Colon (tissue), 2 donors: ENCODE results near the gene ARL15.

Experiments
- FAIRE-seq: peaks from 2 replicates; lab custom pipeline; 2012; peaks lifted over from hg19 to GRCh38; lab: Jason Lieb, UNC
- donor health status: control.
- donor health status: control.

ARL15 gene

DNA sequence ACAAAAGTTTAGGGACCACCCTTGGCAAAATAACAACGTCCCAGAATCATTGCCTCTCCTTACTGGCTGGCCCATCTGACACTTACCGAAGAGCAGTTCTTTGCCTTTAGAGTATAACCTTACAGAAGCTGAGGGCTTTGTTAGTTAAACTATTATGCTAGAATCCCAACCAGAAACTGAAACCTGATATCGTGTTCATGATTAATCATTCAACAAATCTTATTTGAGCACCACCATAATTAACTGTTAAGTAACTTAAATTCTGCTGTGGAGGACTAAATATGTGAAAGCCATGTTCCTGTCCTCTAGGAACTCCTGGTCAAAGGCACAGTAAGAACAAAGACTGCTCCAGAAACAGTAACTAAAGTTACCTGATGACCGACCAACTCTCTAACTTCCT lies 104.9 kb downstream of the ARL15 start:
- FAIRE-seq, result no peak

DNA sequence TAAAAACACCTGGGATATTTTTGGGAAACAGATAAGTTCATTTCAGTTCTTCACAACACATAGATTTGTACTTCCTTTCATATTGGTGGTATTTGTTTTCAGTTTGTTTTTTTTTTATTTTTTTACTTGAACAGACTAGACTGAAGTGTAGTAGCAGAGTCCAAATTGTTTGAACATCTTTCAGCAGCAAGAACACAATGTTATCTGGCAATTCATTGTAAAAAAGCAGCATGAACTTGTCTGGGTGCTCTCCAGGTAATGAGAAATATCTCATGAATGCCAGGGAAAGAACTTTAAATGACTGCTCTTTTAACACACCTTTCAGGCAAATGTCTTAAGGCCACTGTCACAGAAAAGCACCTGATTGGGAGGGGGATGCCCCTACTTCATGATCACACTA lies 113.4 kb downstream of the ARL15 start:
- FAIRE-seq, result no peak

DNA sequence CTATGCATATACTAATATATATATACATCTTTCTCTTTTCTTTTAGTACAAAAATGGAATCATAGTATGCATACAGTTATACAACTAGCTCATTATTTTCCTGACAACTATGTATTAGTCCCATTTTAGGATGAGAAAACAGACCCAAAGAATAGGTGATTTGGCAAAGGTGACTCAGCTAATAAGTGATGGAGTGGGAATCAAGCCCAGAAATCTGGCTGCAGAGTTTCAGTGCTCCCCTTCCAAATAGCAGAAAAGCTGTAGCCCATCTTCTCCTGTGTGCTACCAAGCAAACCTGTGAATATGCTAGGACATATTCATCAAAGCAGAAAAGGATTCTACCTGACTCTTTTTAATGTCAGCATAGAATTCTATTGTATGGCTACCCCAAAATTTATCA lies 114.7 kb downstream of the ARL15 start:
- FAIRE-seq, result no peak

DNA sequence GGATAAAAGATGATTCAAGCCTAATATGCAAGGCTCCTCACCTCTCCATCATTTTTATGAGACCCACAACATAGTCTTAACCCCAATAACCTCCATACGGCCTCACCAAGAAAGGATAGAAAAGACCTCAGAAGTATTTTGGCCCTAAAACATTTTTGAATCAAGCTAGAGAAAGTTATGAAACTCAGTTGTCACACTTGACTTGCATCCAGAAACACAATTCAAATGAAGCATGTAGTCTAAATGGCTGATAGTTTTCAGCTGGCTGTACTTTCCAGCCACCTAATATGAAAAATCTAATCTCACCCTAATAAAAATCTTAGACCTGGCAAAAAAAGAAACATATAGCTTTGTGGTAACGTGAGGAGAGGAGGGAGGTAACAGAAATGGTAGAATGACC lies 116.1 kb downstream of the ARL15 start:
- no peak for FAIRE-seq

DNA sequence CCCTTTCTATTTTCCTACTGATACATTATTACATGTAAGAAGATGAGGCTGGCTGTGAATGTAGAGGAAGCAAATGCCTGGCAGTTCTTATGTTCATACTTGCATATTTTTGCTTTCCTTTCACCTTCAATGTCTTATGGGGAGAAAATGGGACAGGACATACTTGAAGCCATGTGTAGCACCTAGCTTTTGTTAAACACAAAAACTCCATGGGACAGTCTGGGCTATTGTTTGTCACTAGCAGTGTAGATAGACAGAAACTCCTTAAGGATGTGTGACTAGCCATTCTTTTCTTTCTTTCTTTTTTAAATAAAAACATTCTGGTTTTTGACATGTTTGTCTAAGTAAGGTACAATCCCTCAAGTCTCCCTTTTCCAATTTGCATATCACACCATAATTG lies 122.7 kb downstream of the ARL15 start:
- no peak for FAIRE-seq

DNA sequence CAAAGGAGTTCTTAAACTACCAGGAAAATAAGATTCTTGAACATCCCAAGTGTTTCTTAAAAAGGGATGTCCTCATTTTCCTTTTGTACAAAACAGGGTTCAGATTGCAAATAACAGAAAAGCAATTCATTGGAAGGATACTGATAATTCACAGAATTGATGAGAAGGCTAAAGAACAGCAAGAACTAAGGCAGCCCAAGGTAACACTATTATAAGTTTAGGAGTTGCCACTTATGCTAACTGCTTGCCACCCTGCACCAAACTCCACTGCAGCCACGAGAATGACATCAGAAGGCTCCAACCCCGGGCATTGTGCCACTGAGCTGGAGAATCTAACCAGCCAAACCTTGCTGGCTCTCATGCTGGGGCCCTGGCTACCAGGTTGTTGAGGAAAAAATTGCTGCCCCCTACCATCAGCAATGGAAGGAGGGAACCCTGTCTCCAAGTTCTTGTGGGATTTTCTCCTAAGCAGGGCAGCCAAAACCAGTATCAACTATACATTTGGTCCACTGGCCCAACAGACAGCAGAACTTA lies 123.4 kb downstream of the ARL15 start:
- no peak for FAIRE-seq

DNA sequence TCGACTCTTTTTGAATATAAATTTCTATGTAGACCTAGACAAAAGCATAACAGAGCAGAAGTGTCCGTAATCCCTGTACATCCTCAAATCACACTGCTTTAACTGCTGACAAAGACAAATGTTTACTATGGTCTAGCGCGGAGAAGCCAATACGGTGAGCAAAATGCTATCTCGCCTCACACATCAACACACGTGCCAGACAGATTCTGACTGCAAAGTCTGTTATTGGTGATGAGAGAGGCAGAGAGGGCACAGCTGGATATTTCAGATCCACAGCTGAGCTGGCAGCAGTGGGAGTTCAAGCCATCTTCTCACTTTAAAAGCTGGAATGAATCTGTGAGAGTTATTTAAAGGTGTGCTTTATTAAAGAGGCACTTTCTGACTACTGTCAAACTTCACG lies 124.3 kb downstream of the ARL15 start:
- FAIRE-seq, result no peak

DNA sequence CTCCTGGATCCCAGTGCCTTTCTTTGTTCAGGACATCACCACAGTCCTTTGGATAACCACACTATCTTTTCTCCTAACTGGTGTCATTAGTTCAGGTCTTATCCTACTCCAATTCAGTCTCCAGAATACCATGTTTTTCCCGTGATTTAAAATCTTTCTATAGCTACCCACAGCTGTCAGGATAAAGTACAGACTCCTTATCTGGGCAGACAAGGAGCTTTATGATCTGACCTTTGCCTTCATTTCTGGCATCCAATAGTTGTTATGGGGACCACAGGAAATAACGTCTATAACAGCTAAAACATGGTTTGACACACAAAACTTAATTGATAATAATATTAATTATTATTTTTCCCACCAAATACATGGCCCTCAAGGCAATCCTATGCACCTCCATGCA lies 125.6 kb downstream of the ARL15 start:
- no peak for FAIRE-seq

DNA sequence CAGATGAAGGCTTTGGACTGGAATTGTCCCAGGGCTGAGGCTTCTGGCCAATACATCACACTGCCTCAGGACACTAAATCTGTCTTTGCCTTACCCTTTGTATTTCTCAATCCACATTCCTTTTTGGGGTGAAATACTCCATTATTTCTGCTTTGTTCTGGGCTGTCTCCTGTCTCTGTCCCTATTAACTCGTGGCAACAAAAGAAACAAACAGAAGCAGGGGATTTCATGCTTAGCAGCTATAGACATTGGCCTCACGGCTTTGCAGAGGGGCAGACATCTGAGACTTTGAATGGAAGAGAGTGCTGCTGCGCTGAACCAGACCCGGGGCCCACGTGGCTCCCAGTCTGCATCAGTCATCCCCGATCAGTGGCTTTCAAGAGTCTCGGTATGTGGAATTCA lies 129.7 kb downstream of the ARL15 start:
- FAIRE-seq, result no peak

DNA sequence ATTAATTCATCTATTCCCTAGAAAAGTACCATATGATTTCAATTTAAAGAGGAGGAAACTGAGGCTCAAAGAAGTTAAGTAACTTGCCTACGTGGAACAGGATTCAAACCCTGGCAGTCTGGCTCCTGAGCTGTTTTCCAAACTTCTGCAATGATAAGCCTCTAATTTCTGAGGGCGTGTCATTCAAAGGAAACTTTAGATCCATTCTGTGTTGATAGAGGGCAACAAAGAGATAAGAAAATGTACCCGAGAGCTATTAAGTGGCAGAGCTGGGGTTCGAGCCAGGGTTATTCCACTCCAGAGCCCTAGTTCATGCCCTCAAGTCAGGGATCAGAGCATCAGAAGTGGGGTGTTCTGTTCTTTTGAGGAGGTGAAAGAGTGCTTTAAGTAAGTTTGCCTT lies 131.4 kb downstream of the ARL15 start:
- no peak for FAIRE-seq

DNA sequence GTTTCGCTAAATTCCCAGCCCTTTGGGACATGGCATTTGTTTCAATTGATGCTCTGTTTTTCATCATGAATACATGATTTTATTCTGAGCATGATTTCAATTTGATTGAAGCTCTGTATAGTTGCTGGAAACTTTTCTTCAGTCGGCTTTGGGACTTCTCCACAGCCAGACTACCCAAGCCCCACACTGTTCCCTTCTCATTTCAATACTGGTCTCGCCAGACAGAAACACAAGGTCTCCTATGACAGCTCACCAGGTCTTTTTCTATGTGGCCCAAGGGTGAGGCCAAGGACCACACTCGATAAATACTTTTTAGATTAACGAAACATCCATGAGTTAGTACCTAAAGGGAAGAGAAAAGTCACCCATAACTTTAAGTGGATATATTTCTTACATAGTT lies 132.2 kb downstream of the ARL15 start:
- no peak for FAIRE-seq

DNA sequence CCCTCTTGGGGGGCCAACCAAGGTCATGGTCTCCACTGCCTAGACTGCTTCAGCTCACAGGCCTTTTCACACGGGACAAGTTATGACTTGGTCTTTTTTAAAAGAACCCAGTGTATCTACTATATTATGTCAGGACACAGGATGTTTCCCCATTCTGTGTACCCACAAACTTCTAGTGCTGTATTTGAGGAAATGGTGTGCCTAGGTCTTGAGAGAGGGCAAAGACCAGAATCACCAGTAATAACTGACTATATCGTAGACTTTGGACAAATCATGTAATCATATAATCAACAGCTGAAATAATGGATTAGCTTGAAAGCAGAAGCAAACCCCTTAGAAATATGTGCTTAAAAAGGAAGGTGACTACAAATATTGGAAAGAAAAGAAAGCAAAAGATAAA lies 133.3 kb downstream of the ARL15 start:
- no peak for FAIRE-seq

DNA sequence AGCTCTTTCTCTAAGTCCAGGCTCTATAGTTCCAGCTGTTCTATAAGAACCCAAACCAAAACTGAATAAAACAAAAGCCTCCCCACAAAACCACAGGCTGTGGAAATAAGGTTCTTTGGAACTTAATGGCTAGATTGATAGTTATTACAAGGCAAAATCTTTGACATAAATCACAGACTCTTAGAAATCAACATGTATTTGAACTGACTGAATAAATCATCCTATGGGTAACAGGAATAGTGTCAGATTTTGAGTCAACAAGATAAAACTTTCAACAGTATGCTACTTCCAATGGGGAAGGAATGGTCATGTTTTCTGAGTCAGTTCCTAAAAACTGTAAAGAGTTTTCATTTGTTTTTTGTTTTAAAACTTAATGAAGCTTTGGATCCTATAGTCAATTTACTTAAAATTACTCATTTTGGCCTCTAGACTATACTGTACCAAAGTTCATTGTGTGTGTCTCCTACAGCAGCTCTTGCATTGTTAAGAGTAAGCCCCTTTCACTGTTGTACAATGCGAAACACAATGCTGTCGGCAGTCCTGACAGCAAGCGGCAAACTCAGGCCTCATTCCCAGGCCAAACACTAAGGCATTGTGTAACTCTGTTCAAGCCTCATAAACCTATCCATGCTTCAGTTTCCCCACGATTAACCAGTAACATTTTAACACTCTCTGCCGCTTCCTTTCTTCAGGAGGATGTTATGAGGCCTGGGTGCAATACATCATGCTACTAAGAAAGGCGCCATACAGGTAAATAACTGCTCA lies 134.1 kb downstream of the ARL15 start:
- no peak for FAIRE-seq

DNA sequence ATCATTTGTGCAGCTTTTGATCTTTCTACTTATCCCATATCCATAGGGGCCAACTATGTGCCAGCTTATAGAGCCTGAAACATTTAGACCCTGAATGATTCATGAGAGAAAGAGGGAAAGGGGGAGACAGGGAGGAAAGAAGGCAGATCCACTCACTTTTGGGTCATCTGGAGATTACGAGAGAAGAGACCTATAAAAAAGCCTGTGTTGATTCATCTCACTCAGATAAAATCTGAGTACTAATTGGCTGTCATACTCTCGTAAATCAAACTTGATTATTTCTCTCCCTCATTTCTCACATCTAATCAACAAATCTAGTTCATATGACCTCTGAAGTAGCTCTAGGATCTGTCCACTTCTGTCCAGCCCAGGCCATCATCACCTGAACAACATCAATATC lies 137.1 kb downstream of the ARL15 start:
- FAIRE-seq, result no peak

DNA sequence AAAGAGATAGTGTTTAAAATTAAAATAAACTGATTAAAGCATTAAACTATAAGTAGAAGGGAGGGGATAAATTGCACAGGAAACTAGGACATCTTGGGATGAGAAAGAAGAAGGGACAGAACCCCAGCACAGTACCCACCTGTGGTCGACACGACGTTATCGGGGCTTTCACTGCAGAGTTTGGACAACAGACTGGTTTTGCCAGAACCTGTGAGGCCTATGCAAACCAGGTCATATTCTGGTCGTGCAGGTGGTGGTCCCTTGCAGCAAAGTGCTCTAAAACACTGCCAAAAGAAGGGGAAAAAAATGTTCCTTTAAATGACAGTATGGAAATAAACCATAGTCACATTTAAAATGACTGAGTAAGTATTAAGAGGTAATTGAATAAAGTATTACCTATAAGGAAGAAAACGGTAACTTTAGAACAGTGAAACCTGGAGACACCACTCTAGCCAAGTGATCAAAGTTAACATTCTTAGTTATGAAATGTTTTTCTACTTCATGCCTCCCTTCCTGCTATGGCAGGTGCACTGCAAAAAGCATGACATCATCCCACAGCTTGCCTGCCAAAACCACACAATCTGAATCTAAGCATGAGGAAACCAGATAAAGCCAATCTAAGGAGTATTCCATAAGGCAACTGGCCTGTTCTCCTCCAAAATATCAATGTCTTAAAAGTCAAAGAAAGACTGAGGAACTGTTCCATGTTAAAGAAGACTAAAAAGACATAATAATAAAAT lies 138.6 kb downstream of the ARL15 start:
- no peak for FAIRE-seq

DNA sequence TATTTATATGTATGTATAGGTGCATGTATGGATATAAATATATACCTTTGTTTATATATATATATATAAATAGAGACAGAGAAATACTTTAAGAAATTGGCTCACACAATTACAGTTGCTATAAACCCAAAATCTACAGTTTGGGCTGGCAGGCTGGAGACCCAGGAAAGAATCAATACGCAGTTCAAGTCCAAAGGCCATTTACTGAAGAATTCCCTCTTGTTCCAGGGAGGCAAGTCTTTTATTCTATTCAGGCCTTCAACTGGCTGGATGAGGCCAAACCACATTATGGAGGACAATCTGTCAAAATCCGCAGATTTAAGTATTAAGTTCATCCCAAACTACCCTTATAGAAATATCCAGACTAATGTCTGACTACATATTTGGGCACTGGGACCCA lies 144.7 kb downstream of the ARL15 start:
- no peak for FAIRE-seq

DNA sequence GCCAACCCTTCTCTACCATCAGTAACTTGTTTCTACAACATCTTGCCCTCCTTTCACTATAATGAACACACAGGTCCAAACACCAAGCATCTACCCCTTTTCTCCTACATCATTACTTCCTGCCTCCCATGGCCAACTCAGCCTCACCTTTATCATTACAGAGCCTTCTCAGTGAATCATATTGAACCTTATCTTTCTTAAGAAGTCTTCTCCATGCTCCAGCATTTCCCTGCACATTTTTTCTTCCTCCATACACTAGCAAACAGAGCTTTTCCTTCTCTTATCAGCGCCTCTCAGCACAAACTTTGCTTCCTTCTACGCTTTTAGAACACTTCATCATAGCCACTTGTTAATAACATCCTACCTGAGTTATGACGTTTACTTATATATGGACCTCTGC lies 148.2 kb downstream of the ARL15 start:
- no peak for FAIRE-seq

DNA sequence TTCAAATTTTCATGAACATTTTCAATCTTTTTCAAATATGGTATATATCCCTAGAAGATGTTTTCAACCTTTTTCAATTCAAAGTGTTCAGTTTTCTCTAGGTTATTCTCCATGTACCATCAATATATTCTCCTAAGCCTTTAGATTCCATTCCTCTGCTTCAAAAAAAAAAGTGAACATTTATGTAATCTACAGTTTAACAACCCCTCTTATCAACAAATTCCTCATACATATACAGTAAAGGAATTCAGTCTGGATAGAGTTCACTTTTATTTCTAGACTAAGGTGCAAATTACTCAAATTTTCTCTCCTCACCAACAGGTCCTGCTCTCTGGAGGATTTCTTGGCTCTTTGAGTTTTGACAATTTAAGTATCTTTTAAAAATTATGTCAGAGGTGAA lies 150.0 kb downstream of the ARL15 start:
- FAIRE-seq, result no peak

DNA sequence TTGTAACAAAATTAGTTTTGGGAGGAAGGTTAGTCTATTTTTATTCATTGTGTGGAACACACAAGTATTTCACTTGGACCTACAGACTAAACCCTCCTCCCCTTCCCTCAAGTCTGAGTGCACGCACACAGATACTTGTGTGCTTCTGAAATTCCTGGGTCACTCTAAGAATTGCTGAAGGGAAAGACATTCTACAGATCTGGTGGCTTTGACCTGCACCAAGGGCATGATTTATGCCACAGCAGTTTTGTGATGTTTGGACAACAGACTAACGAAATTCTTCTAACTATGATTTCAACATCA lies 150.5 kb downstream of the ARL15 start:
- no peak for FAIRE-seq

DNA sequence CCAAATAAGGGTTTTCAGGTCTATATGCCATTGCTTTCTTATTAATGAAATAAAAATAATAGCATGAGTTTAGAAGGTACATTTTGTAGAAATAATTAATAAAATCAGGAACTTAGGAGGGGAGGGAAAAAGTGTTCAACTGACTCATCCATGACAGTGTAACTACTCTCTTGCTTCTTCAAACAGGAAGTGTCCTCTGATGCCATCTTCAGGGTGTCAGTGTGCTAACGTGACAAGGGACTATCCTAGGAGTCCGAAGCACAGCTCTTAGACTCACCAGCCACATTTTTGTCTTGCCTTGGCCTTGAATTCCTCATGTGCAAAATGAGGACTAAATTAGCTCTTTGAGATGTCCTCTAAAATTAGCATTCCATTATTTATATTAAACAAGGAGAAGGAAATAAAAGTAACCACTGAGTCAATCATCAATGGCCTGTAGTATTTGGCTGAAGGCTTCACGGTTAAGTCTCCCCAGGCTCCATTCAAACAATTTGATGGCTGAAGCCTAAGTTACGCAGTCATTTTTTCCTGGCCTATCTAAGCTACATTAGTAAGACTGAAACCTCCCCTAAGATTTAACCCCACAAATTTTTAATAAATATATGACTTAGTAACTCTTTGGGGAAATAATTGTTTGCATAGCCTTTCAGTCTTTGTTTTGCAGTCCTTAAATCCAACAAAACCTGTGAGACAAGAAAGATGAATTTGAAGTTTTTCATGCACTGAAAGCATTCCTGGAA lies 151.1 kb downstream of the ARL15 start:
- no peak for FAIRE-seq

DNA sequence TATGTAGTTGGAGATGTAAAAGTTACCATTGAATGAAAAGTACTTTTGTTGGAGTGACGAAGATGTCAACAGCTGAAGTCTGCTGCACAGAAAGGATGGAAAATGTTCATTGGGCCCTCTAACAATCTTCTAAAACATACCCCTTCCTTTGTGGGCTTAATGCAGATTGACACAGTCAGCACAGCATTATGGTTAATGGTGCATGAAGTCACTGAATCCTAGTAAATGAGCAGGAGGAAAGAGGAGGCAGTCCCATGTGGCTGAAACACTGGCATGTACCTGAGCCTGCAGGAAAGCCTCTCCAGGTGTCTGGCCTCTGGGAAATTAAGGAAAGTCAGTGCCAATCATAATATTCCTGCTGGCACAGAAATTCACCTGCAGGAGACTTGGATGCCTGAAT lies 153.8 kb downstream of the ARL15 start:
- FAIRE-seq, result no peak

DNA sequence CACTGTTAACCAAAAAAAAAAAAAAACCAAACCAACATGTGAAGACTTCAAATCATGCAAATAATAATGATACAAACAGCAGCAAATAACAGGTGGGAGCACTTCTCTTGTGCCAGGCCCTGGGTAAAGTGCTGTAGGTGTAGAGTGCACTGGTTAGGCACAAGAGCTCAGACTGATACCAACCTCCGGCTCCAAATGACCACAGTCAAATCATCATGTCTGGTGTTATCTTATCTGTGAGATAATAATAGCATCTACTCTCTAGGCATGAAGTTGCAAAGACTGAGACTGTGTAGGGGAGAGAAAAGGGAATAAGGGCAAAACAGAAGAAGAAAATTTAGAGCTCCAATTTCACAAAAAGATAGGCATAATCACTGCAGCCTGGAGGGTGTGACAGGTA lies 159.5 kb downstream of the ARL15 start:
- FAIRE-seq, result no peak

DNA sequence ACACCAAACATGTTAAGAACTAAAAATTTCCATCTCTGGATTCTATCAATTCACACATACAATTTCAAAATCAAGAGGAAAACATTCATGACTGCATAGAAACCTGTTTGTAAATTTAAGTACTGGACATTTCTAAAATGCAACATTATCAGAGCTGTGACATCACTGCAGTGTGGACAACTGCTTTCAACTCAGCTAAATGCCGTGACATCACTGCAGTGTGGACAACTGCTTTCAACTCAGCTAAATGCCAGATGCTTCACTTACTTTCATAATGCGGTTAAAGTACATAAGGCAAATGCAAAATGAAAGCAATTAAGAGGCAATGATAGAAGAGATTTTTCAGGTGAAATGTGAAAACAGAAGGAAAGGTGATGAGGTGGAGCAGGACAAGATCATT lies 161.5 kb downstream of the ARL15 start:
- no peak for FAIRE-seq
